Psoas muscle (tissue), 8 donors: ENCODE results near the gene GCH1. TPM values are rescaled to one million over a fixed set of nuclear protein-coding genes. Genes with fewer than 3 reads are reported as not detected.

Experiments used
- ATAC-seq, 4 donors: fragments of 200-7000 bp; cut with Tn5 transposase; one replicate each; pipeline ENCODE4 v1.9.1; 2020; ENCODE audit warnings: moderate library complexity in 3 of 4, mild to moderate bottlenecking in 2 of 4
- DNase-seq, 2 donors: peaks; one replicate each; pipeline ENCODE4 v3.0.0-alpha.2; 2020
- H3K27ac ChIP-seq: fragments of 200-600 bp; one replicate; pipeline ENCODE4 v1.8.0; 2022
- H3K27me3 ChIP-seq, 3 donors: fragments of 200-600 bp in 1 of 3; one replicate each; pipeline versions ENCODE4 v1.6.1 to v1.8.0; 2013 to 2022; ENCODE audit warnings: low read length in 2 of 3, mild to moderate bottlenecking in 2 of 3, moderate library complexity in 1 of 3; ENCODE audit not compliant: insufficient read depth in 3 of 3
- H3K36me3 ChIP-seq, 2 donors: fragments of 200-600 bp in 1 of 2; one replicate each; pipeline versions ENCODE4 v1.6.1 to v1.8.0; 2013 to 2022; ENCODE audit warnings: low read depth in 1 of 2, mild to moderate bottlenecking in 1 of 2, moderate library complexity in 1 of 2; ENCODE audit not compliant: insufficient read depth in 1 of 2
- H3K4me1 ChIP-seq: fragments of 200-600 bp; one replicate; pipeline ENCODE4 v1.8.0; 2022
- H3K4me3 ChIP-seq: fragments of 200-600 bp; one replicate; pipeline ENCODE4 v1.8.0; 2022; ENCODE audit warnings: mild to moderate bottlenecking
- H3K9me3 ChIP-seq: fragments of 200-600 bp; one replicate; pipeline ENCODE4 v1.8.0; 2022
- WGBS, 3 donors: extraction: QIAGEN DNeasy Blood & Tissue Kit; methylation state at CpG; one replicate each; pipeline versions ENCODE4 v1.1.6 to v1.1.7; 2013; 5-methylcytosine and 5-hydroxymethylcytosine counted together
- intact Hi-C, 2 donors: fragments of 100-400 bp; cut with DNase I; formaldehyde crosslinking; loops; one replicate each; pipeline versions ENCODE4 v1.11.0 to v1.14.2; 2022
- polyA plus RNA-seq, 3 donors: library from polyadenylated mRNA; stranded (reverse); fragments of 200-250 nt; gene quantifications; one replicate each; pipeline ENCODE4 v1.2.3, GENCODE V29; 2013
- total RNA-seq, 4 donors: library from RNA; stranded (reverse); fragmentation: NEBNext Ultra II Directional in 2 of 4; extraction: Animal tissue kit (Norgen Biotek cat#: 25700) in 2 of 4; gene quantifications; one replicate each; pipeline versions ENCODE4 v1.2.1 to v1.2.4, GENCODE V29; 2021 to 2023
- TF ChIP-seq, protein P1 (sequence below): fragments of 200-600 bp; IDR thresholded peaks from one replicate; pipeline ENCODE4 v1.8.0; 2022; ENCODE audit warnings: antibody characterized with exemption
- donor health status: healthy with polysubstance abuse.
- donor health status: DM: no; HTN: no; CAD: no; lungs with moderate emphysema.
- donor health status: Bipolar disorder and iron deficiency.
- donor health status: healthy.
- donor health status: DM: yes; HTN: yes; CAD: no.
- donor health status: DM: no; HTN: no; CAD: no.
- donor health status: DM: no; HTN: no; CAD: no.
- donor health status: DM: yes; HTN: yes; CAD: no.

Gene GCH1
- total and polyA plus RNA-seq, 7 donors: 0.65 to 1.4 (median 1.1) TPM

DNA sequence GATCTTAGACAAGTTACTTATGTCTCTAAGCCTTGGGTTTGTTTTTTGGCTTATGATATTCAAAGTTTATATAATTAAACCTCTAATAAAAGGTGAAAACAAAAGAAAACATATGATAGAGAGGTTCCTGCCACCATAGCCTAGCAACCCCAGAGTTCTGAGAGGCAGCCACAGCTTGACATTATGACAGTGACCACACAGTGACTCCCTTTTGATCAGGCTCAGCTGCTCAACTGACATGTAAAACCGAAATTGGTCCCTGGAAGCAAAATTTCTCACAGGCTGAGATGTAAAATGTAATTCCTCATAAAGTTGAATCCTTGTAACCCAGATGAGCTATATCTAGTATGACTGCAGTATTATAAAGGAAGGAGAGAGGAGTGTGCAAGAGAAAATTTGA is 108.5 kb downstream of the GCH1 start:
- Histone ChIP-seq H3K4me1 (no peaks in the 10 kb centered on the region), H3K36me3 (peaks cover 0 to 25% of the 10 kb centered on the region in 2 donors), H3K9me3 (peaks cover 6% of the 10 kb centered on the region), H3K4me3 (no peak overlapping the region), H3K27me3 (no peaks in the 10 kb centered on the region), H3K27ac (no peak overlapping the region)
- TF ChIP-seq, protein P1, sequence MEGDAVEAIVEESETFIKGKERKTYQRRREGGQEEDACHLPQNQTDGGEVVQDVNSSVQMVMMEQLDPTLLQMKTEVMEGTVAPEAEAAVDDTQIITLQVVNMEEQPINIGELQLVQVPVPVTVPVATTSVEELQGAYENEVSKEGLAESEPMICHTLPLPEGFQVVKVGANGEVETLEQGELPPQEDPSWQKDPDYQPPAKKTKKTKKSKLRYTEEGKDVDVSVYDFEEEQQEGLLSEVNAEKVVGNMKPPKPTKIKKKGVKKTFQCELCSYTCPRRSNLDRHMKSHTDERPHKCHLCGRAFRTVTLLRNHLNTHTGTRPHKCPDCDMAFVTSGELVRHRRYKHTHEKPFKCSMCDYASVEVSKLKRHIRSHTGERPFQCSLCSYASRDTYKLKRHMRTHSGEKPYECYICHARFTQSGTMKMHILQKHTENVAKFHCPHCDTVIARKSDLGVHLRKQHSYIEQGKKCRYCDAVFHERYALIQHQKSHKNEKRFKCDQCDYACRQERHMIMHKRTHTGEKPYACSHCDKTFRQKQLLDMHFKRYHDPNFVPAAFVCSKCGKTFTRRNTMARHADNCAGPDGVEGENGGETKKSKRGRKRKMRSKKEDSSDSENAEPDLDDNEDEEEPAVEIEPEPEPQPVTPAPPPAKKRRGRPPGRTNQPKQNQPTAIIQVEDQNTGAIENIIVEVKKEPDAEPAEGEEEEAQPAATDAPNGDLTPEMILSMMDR: no peak
- 19 to 39% (median 37%) methylated on average over 1 of the region's 1 CpG for WGBS, 3 donors
- no peak for DNase-seq
- ATAC-seq: no peak
- intact Hi-C loops: no loop called here

DNA sequence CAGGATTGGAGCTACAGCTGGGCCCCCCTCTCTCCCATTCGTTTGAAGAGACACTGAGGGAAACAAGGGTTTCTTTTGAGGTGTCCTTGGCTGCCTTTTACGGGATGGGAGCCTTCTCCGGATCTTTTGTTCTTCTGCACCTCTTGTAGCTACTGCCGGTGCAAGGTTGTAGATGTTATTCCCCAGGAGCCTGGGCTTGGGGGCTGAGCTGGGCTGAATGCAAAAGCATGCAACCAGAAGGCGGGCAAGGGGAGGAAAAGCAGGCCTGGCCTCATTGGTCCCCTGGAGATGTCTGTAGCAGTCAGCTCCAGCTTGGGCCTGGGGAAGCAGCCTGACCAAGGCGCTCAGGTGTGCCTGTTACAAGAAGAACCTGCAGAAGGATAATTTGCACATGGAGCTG is 110.3 kb downstream of the GCH1 start:
- ATAC-seq: no peak
- intact Hi-C loops: no loop called here
- Histone ChIP-seq H3K4me3 (no peak overlapping the region), H3K27ac (no peak overlapping the region), H3K4me1 (peaks cover 6% of the 10 kb centered on the region), H3K9me3 (peaks cover 6% of the 10 kb centered on the region), H3K27me3 (no peaks in the 10 kb centered on the region), H3K36me3 (peaks cover 2 to 43% of the 10 kb centered on the region in 2 donors)
- 72 to 76% (median 72%) methylated on average over 6 of the region's 6 CpGs for WGBS, 3 donors
- TF ChIP-seq, protein P1: no peak
- DNase-seq: no peak

Other genes with a start within 250 kb of the GCH1 start
- gene WDHD1, start 124.3 kb upstream of the GCH1 start, total RNA-seq: 1 to 10 TPM in 2 of 4 donors, under 1 TPM in 2; 0.86 to 2.0 (median 0.99) TPM
- 1 to 10 TPM in 1 of 3 donors, under 1 TPM in 2; 0.55 to 1.2 (median 0.95) TPM for gene WDHD1, start 124.3 kb upstream of the GCH1 start, polyA plus RNA-seq
- gene SOCS4, start 124.4 kb upstream of the GCH1 start, total RNA-seq: 10 to 100 TPM in 3 of 4 donors, 1 to 10 TPM in 1; 9.7 to 17.0 (median 13.2) TPM
- gene SOCS4, start 124.4 kb upstream of the GCH1 start, polyA plus RNA-seq: 10 to 100 TPM in 1 of 3 donors, 1 to 10 TPM in 2; 4.1 to 23.7 (median 6.1) TPM
- gene MAPK1IP1L, start 148.8 kb upstream of the GCH1 start, total RNA-seq: 10 to 100 TPM; 34.1 to 60.1 (median 56.3) TPM
- 10 to 100 TPM; 17.6 to 46.2 (median 33.5) TPM for gene MAPK1IP1L, start 148.8 kb upstream of the GCH1 start, polyA plus RNA-seq
- 10 to 100 TPM; 27.7 to 44.7 (median 38.4) TPM for gene LGALS3, start 226.4 kb upstream of the GCH1 start, total RNA-seq
- gene LGALS3, start 226.4 kb upstream of the GCH1 start, polyA plus RNA-seq: 10 to 100 TPM; 45.2 to 71.4 (median 48.6) TPM